Hair follicular keratinocyte (primary cell): ENCODE data around the gene SWT1. TPM values are rescaled to one million over a fixed set of nuclear protein-coding genes. Genes with fewer than 3 reads are reported as not detected.

ENCODE experiments used
- total RNA-seq: library from RNA; depleted of rRNA; stranded (reverse); fragments of >200 nt; gene quantifications from 2 replicates; pipeline ENCODE4 v1.2.3, GENCODE V29; 2015

The SWT1 gene, protein sequence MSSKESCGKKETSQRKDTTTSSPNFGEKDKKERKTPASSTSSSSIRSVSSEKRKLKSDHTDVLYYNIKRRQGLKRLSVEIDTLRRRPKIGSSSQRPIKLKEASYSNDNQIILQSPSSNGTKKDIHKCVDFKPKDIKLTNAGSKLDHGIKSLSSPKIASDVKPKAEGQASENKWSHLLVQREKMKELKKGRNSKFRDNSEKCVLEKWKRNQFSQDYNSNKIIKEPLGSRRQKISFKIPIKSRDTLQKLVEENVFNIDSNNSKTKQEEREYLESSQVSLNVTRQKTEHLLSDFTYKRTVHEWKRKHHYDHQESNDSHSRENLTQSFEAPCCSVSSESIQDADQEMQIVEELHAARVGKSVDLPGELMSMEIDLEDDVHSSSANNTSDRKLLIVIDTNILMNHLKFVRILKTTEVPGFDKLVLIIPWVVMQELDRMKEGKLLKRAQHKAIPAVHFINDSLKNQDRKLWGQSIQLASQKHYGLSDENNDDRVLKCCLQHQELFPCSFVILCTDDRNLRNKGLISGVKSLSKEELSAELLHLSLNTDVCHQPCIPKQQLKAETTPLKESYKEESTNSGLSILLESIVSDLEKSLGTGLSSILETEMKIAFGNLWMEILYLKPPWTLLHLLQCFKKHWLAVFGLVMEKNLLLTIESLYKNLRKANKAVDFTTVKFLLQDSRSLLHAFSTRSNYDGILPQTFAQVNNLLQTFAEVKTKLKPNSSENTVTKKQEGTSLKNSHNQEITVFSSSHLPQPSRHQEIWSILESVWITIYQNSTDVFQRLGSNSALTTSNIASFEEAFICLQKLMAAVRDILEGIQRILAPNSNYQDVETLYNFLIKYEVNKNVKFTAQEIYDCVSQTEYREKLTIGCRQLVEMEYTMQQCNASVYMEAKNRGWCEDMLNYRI
- 1.7 and 1.9 TPM in 2 replicates for total RNA-seq

DNA sequence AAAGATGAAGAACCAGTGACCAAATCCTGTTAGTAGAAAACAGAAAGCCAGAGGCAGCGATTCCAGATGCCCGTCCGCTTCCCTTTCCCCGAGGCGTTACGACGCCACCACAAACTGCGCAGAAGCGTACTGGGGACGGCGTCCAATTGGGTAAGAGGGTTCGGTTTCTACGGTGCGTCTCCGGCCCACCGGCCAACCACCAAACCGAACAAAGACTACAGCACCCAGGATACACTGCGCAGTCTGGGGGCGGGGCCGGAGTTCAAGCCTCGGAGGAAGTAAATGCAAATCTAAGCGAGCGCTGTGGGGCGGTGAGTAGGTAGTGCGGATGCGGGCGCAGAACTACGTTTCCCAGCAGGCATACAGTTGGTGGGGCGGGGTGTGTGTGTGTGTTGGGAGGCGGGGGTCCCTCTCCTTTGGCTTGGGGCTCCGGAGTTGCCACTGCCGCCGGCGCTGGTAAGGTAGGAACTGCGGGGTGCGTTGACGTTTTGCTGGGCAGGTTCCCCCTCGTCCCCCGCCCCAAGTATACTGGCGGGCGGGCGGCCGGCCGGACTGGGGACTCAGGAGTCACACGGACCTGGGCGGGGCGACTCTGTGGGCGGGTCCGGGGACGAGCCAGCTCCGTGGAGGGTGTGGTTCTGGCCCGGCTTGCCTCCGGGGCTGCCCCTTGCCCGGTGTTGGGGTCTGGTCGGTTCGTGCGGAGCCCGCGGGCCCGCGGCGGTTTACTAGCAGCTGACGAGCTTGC lies at the start of gene SWT1, which contains the start of gene TRMT1L:
SWT1 (plus strand) TSS at position 314 of the 745 bp plus-strand sequence. CDS start 3,675 bp downstream, outside the sequence.
TRMT1L (minus strand) TSS at position 100 of the 745 bp plus-strand sequence. CDS start 241 bp downstream, outside the sequence.

DNA sequence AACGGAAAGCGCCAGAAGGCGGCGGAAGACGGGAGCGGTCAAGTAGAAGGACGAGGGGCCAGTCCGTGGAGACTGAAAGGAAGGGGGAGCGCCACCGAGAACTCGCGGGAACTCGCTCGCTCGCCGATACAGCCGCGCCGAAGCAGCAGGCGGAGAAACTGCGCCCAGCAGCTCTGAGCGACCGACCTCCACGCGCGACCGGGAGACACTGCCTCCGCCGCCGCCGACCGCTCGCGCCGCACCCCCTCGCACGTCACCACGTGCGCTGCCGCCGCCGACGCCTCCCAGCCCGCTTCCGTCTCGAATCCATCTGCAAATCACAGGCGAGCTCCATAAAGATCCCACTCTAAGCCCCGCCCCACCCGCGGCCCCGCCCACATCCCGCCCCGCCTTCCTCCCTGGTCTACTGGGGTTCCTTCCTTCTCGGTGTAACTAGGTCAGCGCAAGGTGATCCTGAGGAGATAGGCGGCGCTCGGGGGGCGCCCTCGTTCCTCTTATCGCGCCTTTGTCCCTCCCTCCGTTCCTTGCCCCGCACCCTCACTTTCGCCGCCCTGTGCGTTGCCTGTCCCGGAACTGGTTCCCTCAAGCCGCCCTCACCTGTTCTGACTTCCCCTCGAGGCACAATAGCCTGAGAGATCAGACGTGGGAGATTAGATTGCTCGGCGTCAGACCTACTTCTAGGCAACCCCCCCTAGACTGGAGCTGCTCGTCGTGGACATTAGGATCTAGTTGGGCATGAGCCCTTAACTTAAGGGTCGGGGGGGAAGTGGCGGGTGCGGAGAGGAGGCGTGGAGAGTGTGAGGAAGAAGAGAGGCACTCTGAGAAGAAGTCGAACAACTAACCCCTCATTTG lies 160.3 kb downstream of the SWT1 start, which contains the start of gene IVNS1ABP:
IVNS1ABP (minus strand) TSS at position 210 of the 852 bp plus-strand sequence. CDS start 7,750 bp downstream, outside the sequence.

Other genes with a start within 250 kb of the SWT1 start
- 17.0 and 29.3 TPM in 2 replicates for gene NIBAN1, start 182.7 kb upstream of the SWT1 start, total RNA-seq
- 13.3 and 15.5 TPM in 2 replicates for gene RNF2, start 111.6 kb upstream of the SWT1 start, total RNA-seq
- 9.1 and 9.3 TPM in 2 replicates for gene TRMT1L, start 214 bp upstream of the SWT1 start, total RNA-seq
- gene IVNS1ABP, start 160.1 kb downstream of the SWT1 start, total RNA-seq = 59.3 and 72.7 TPM in 2 replicates